ENCODE measurements around the gene ADAM12.
"Not testable (repeated sequence)": the region's sequence is repeated elsewhere in the genome, so short reads cannot be mapped to it uniquely, and the experiment has no call there.

ADAM12 gene

DNA sequence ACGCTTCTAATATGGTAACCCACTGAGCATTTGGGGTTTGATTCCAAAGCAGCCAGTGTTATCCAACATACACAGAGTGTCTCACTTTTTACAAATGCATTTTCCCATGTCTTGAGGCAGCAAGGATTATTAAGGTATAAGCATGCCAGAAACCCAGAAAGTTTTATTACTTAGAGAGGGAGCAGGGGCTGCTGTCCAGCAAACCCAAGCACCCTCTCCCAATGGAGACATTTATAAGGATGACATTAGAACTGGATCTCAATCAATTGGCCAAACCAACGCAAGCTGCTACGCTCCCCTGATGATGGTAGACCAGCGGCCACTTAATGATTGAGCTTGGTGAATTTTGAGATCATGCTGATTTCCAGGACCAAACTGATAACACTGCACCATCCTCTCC, 315.7 kb downstream of the ADAM12 start:
- no peak for DNase-seq

GRCh38 chr10:126070476-126071215, 317.6 kb downstream of the ADAM12 start:
- DNase-seq = no peak

- DNase-seq = no peak
These were observed 320.0 kb downstream of the ADAM12 start for GRCh38 chr10:126068322-126068721.

DNA sequence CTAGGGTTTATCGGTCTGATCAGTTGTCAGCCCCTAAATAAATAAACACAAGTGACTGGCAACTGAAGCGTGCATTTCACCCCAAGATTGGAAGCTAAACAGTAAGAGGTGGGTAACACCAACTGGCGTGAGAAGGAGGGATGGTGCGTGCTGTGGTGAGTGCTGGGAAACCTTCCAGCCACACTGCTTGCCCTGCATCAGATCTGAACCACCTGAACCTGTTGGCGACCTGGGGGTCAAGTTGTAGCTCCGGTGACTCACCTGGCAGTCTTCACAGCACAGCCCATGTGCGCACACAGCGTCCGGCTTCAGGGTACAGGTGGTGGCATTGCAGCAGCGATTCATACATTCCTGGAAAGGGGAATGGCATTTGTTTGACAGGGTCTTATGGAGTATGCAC, 321.8 kb downstream of the ADAM12 start:
- no peak for DNase-seq

- DNase-seq = no peak
These were observed 322.4 kb downstream of the ADAM12 start for GRCh38 chr10:126065751-126066377.

DNA sequence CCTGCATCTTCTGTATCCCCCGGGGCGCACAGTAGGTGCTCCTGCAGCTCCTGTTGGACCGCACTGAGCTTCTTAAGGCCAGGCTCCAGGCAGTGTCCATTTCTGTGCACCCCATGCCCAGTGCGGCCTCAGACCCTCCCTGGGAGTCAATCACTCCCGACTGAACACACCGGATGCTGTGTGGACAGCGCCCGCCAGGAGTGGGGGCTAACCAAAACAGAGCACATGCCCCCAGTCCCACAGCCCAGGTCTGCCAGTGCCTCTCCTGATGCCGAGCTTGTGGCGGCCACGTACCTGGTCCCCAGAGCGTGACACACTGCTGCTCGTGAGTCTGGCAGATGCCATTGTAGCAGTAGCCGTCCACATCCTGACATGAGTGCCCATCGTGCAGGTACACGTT, 323.8 kb downstream of the ADAM12 start:
- DNase-seq = no peak

DNA sequence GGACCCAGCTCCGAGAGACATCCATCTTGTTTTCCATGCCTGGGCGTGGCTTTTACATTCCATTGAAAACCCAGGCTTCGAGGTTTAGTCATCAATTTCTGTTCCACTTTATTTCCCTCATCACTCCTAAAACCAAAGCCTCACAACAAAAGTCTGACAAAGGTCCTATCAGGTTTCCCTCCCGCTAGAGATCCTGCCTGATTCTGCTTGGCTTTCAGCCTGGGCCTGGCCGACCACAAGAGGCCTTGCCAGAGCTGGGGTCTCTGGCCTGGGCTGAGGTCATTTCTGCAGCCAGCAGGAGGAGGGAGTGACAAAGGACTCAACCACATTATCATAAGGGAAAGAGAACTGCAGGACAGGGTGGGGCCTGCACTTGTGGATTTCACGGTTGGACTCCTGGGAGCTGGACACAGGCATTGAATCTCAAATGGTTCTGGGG, 324.9 kb downstream of the ADAM12 start:
- DNase-seq = no peak

- no peak for DNase-seq
These were observed 325.9 kb downstream of the ADAM12 start for GRCh38 chr10:126062131-126063032.

DNA sequence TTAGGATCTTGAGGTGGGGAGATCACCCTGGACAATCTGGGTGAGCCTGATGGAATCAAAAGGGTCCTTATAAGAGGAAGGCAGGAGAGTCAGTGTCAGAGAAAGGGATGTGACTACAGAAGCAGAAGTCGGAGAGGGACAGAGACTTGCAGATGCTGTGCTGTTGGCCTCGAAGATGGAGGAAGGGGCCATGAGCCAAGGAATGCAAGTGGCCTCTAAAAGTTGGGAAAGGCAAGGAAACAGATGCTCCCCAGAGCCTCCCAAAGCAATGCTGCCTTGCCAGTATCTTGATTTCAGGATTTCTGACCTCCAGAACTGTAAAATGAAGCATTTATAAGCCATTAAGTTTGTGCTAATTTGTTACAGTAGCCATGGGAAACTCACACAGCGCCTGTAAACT, 326.8 kb downstream of the ADAM12 start:
- no peak for DNase-seq

DNA sequence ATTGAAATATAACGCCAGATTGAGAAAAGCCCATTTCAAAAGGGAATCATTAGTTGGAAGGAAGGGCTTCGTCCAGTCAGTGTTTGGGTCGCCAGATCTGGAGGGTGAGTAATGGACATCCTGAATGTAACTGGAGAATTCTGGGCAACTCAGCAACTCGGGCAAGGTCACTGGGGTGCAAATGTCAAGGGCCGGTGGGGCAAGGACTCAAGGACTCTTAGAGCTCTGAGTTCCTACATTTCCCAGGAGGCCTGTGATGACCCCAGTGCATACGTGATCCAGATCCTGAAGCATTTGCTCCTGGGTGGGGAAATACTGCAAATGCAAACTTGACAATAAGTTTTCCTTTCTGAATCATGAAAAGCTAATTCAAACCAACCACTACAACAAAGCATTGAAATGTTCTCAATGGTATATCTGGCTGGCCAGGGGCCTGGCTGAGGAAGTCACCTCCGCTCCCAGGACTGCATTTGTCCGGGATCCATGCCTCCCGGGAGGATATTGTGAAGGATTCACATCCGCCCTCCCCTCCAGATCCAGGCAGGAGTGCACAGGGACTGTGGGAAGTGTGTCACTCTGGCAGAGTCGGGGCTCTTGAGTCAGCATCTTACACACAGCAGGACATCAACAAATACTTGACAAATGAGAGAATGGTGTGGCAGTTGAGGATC, 327.9 kb downstream of the ADAM12 start:
- no peak for DNase-seq

DNA sequence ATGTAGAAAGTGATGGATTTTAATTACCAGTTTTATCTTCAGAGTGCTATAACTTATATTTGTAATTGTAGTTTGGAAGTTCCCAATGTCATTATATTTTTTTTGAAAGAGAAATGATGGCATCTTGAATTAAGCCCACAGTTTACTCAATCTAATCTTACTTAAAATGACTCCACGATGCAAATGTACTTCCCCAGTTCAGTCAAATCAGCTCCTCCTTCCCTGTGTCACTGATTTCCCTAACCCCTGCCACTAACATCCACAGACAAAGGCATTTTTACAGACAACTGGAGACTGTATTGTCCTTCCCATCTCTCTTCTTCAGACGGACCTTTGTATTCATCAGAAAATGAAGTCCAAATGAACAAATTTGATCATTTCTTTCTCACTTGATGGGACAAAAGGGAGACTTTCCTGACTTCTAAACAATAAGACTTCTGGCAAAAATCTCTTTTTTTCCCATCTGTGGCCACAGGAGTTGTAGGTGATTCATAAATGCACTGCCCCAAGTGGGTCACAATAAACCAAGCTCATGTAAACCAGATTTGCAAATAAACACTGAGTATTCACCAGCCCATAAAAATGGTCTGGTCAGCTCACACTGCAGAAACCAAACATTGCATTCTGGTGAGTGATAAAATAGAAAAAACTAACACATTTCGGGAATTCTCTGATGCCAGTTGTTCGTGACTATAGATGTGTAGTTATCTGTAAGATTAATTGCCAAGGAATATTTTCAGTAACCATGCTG, 329.0 kb downstream of the ADAM12 start:
- no peak for DNase-seq

DNA sequence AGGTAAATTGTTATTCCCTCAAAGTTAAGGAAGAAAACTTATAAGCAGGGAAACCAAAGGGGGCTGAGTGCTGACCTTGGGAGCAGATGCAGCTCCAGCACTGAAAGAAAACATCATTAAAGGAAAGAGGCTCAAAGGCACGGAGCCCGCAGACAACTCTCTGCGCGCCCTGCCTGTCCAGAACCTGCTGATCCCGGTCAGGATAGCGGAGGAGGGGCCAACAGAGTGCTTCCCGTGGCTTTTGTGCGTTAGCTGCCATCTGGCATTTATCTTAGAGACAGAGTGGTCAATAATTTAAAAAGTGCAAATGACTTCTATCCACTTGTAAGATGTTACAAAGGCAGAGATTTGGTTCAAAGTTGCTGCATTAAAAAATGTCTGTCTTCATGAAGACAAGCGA, 329.8 kb downstream of the ADAM12 start:
- DNase-seq = no peak

DNA sequence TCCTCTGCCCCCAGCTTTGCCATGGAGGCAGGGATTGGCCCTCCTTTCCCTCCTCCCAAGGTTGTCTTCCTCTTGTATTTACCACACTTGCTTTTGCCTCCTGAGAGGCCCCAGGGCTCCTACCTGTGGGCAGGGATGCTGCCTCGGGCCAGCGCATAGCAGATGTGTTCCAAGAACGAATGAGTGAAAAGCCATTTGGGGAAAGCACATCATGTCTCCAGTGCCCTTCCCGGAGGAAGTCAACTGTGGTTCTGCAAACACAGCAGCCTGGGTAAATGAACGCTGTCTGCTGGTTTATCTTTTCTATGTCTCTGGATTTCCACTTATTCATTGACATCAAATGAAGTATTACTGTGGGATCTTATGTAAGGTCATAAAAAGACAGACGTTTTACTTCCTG, 330.2 kb downstream of the ADAM12 start:
- DNase-seq = no peak

DNA sequence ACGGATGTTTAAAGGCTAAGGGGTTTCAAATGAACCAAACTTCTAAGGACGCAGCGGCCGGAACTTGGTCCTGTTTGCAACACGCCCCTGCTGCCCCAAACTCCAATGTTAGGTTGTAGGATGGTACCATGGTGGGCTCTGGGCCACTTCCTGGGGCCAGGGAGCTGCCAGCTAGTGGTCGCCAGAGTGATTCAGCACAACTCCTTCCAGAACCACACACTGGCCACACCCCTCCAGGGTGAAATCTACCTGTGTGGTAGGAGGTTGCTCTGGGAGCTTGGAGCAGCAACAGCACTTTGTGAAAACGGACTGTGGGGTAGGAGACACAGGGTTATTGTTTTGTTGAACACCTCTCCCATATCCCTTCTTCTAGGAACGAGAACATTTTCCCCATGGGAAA, 330.8 kb downstream of the ADAM12 start:
- no peak for DNase-seq

DNA sequence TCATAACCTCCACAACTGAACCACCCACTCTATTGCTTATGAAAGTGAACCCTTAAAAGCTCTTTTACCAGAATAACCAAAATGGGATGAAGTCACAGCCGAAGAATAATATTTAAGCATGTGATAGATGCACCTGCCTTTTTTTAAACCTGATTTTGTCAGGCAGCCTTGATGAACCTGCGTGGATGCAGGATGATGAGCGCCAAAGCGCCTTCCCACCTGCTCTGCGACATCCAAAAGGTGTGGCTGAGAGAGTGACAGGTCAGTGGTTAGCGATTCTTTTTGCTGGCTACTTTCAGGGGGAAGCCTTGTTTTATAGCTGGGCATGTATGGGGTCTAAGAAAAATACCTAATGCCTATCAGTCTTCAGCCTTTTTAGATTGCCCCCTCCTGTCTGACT, 334.1 kb downstream of the ADAM12 start:
- no peak for DNase-seq

- no peak for DNase-seq
These were observed 336.1 kb downstream of the ADAM12 start for GRCh38 chr10:126052171-126052570.

DNA sequence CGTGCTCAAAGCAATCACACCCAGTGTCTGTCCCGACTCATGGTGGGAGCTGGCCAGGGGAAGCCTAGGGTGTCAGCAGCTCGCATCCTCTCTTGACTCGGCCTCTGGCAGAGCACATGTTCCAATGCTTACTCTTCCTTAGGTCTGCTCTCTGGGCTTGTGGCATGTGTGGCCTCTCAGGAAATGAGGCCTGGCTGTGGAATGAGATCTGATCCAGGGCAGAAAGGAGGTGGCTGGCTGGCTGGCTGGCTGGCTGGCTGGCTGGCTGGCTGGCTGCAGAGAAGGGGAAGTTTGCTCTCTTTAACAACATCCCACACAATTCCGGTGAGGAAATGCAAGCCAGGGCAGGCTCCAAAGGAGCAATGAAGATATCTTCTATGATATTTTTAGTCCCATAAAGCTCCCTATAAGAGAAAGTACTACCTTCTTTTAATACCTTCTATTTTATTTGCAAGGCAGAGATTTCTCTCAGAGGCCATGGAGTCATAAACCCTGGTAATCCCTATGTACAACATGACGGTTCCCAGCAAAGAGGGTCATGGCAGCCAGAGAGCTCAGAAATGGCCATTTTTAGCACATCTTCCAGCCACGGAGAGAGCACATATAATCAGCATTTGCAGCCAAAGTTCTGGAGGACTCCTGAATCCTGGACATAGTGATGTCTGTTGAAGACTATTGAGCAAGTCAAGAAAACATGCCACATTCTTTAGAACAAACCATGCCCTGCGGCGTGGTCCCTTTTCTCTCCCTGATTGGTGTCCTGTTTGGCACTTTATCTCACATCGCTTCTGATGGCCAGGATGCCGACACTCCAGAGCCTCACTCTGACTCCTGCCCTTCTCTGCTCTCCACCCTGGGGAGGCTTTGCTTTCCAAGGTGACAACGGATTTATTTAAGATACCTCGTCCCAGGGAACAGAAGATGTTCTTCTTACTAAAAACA, 338.2 kb downstream of the ADAM12 start:
- no peak for DNase-seq

GRCh38 chr10:126047749-126048148, 340.5 kb downstream of the ADAM12 start:
- not testable (repeated sequence) for DNase-seq

- no peak for DNase-seq
These were observed 341.4 kb downstream of the ADAM12 start for GRCh38 chr10:126046831-126047230.

- DNase-seq = no peak
These were observed 342.4 kb downstream of the ADAM12 start for GRCh38 chr10:126045861-126046260.

- no peak for DNase-seq
These were observed 344.9 kb downstream of the ADAM12 start for GRCh38 chr10:126043389-126043788.

Measured in NCI-H2029 (cell line).